Activated CD8-positive, alpha-beta memory T cell treated with anti-CD3 and anti-CD28 coated beads for 1 hour (primary cell): ENCODE data around the gene OR1F1.

Experiments used
- DNase-seq, 2 donors: peaks; one replicate each; pipeline ENCODE4 v3.0.0-alpha.2; 2020; ENCODE audit warnings: low read depth in 1 of 2; ENCODE audit errors: extremely low read depth in 1 of 2

OR1F1 gene

GRCh38 chr16:3246002-3246401, 58.0 kb downstream of the OR1F1 start:
- DNase-seq: no peak

GRCh38 chr16:3246876-3247275, 58.9 kb downstream of the OR1F1 start:
- DNase-seq: no peak

GRCh38 chr16:3248596-3248995, 60.6 kb downstream of the OR1F1 start:
- no peak for DNase-seq

GRCh38 chr16:3249020-3249419, 61.0 kb downstream of the OR1F1 start:
- no peak for DNase-seq

GRCh38 chr16:3249451-3249850, 61.4 kb downstream of the OR1F1 start:
- no peak for DNase-seq

GRCh38 chr16:3252967-3253366, 65.0 kb downstream of the OR1F1 start:
- no peak for DNase-seq

- DNase-seq: no peak
These were observed 66.3 kb downstream of the OR1F1 start for GRCh38 chr16:3254309-3254708.
